Measurements from ENCODE around the gene PIM3.

PIM3 gene

GRCh38 chr22:49922926-49923325 lies 37.6 kb upstream of the PIM3 start:
- Histone ChIP-seq H3K4me1 (no peaks in the 10 kb centered on the region), H2AFZ (no peak overlapping the region), H3K9me3 (ENCODE audit: control insufficient read depth, low read length) (no peaks in the 10 kb centered on the region), H3K27ac (no peak overlapping the region), H3K4me2 (ENCODE audit: low read length) (no peak overlapping the region), H3K9ac (no peak overlapping the region), H3K79me2 (no peaks in the 10 kb centered on the region), H3K36me3 (ENCODE audit: control insufficient read depth, insufficient read depth, low read length) (no peaks in the 10 kb centered on the region), H3K4me3 (ENCODE audit: low read depth, low read length) (no peak overlapping the region), H3K27me3 (ENCODE audit: control insufficient read depth, insufficient read depth, low read length) (no peaks in the 10 kb centered on the region)
- TF ChIP-seq CTCF (IDR thresholded peaks at IDR 0.05), result no peak

- Histone ChIP-seq H3K9ac (no peak overlapping the region), H3K4me3 (ENCODE audit: low read depth, low read length) (no peak overlapping the region), H3K4me2 (ENCODE audit: low read length) (no peak overlapping the region), H3K9me3 (ENCODE audit: control insufficient read depth, low read length) (no peaks in the 10 kb centered on the region), H3K79me2 (no peaks in the 10 kb centered on the region), H3K27me3 (ENCODE audit: control insufficient read depth, insufficient read depth, low read length) (no peaks in the 10 kb centered on the region), H3K27ac (no peak overlapping the region), H3K4me1 (no peaks in the 10 kb centered on the region), H3K36me3 (ENCODE audit: control insufficient read depth, insufficient read depth, low read length) (no peaks in the 10 kb centered on the region), H2AFZ (no peak overlapping the region)
- TF ChIP-seq CTCF (IDR thresholded peaks at IDR 0.05), result no peak
Observed at GRCh38 chr22:49923445-49923844, 37.1 kb upstream of the PIM3 start.

- Histone ChIP-seq H3K9me3 (ENCODE audit: control insufficient read depth, low read length) (no peaks in the 10 kb centered on the region), H3K27me3 (ENCODE audit: control insufficient read depth, insufficient read depth, low read length) (no peaks in the 10 kb centered on the region), H2AFZ (no peak overlapping the region), H3K4me2 (ENCODE audit: low read length) (no peak overlapping the region), H3K9ac (no peak overlapping the region), H3K4me3 (ENCODE audit: low read depth, low read length) (no peak overlapping the region), H3K79me2 (no peaks in the 10 kb centered on the region), H3K36me3 (ENCODE audit: control insufficient read depth, insufficient read depth, low read length) (no peaks in the 10 kb centered on the region), H3K4me1 (no peaks in the 10 kb centered on the region), H3K27ac (no peak overlapping the region)
- no peak for TF ChIP-seq CTCF (IDR thresholded peaks at IDR 0.05)
Observed at GRCh38 chr22:49924113-49924833, 36.3 kb upstream of the PIM3 start.

- Histone ChIP-seq H3K4me3 (ENCODE audit: low read depth, low read length) (no peak overlapping the region), H3K79me2 (no peaks in the 10 kb centered on the region), H3K9me3 (ENCODE audit: control insufficient read depth, low read length) (no peaks in the 10 kb centered on the region), H3K27ac (no peak overlapping the region), H3K36me3 (ENCODE audit: control insufficient read depth, insufficient read depth, low read length) (no peaks in the 10 kb centered on the region), H2AFZ (no peak overlapping the region), H3K4me1 (no peaks in the 10 kb centered on the region), H3K27me3 (ENCODE audit: control insufficient read depth, insufficient read depth, low read length) (no peaks in the 10 kb centered on the region), H3K9ac (no peak overlapping the region), H3K4me2 (ENCODE audit: low read length) (no peak overlapping the region)
- no peak for TF ChIP-seq CTCF (IDR thresholded peaks at IDR 0.05)
Observed at GRCh38 chr22:49925525-49926128, 34.9 kb upstream of the PIM3 start.

- Histone ChIP-seq H3K4me3 (ENCODE audit: low read depth, low read length) (no peak overlapping the region), H3K4me2 (ENCODE audit: low read length) (no peak overlapping the region), H3K79me2 (no peaks in the 10 kb centered on the region), H3K27me3 (ENCODE audit: control insufficient read depth, insufficient read depth, low read length) (no peaks in the 10 kb centered on the region), H3K4me1 (no peaks in the 10 kb centered on the region), H2AFZ (no peak overlapping the region), H3K27ac (no peak overlapping the region), H3K9me3 (ENCODE audit: control insufficient read depth, low read length) (no peaks in the 10 kb centered on the region), H3K36me3 (ENCODE audit: control insufficient read depth, insufficient read depth, low read length) (no peaks in the 10 kb centered on the region), H3K9ac (no peak overlapping the region)
- no peak for TF ChIP-seq CTCF (IDR thresholded peaks at IDR 0.05)
Observed at GRCh38 chr22:49926916-49927315, 33.7 kb upstream of the PIM3 start.

All from parathyroid adenoma (tissue), 2 donors.